K562 (cell line): Measurements from ENCODE around the gene ROPN1L. TPM values are rescaled to one million over a fixed set of nuclear protein-coding genes. Genes with fewer than 3 reads are reported as not detected.

Source experiments
- ATAC-seq: fragments of 200-7000 bp; cut with Tn5 transposase; 3 replicates; pipeline ENCODE4 v1.9.1; 2020; ENCODE audit warnings: moderate library complexity
- BruUV-seq: library from RNA; stranded (reverse); fragments of 400-500 nt; replicated peaks from 2 replicates; lab custom pipeline; 2021; lab: Mats Ljungman, UMichigan
- CTCF ChIA-PET: fragments of 300-600 bp; formaldehyde crosslinking; extraction: SDS; loops from one replicate; lab custom pipeline; 2021; ENCODE audit warnings: low intra/inter-chr PET ratio; lab: Yijun Ruan, JAX
- POLR2A ChIA-PET: fragments of 300-600, 350-650 bp; sonication (Branson Sonifier 250); formaldehyde crosslinking; extraction: SDS; loops from one replicate; lab custom pipeline; 2021; ENCODE audit warnings: antibody characterized with exemption, inconsistent platforms; lab: Yijun Ruan, JAX
- DNase-seq, 4 experiments: peaks; one replicate each; pipeline versions ENCODE4 v3.0.0 to v3.0.0-alpha.2; 2011 to 2018; ENCODE audit warnings: low spot score in 3 of 4, mixed read lengths in 3 of 4; ENCODE audit errors: extremely low read depth in 1 of 4
- FAIRE-seq: peaks from 2 replicates; lab custom pipeline; 2011; peaks lifted over from hg19 to GRCh38; lab: Jason Lieb, UNC
- H2AFZ ChIP-seq: 2 replicates; pipeline ENCODE4 v1.6.0; 2011; ENCODE audit warnings: low read depth, low read length, control low read depth, inconsistent platforms
- H3K27ac ChIP-seq: fragments of 200-600 bp; 3 replicates; pipeline ENCODE4 v1.8.0; 2011; ENCODE audit warnings: low read depth, mild to moderate bottlenecking, control low read depth, inconsistent platforms, low read length, moderate library complexity, mixed read lengths; ENCODE audit errors: extremely low read depth
- H3K27me3 ChIP-seq, 2 experiments: fragments of 300-600 bp in 1 of 2; 2 replicates in 1 of 2; 3 replicates in 1 of 2; pipeline versions ENCODE4 v1.6.0 to v1.8.0; 2011; ENCODE audit warnings: inconsistent platforms in 2 of 2, low read length in 2 of 2, mild to moderate bottlenecking in 1 of 2, mixed read lengths in 1 of 2, moderate library complexity in 1 of 2; ENCODE audit not compliant: control insufficient read depth in 2 of 2, insufficient read depth in 2 of 2
- H3K36me3 ChIP-seq: fragments of 300-600 bp; 3 replicates; pipeline ENCODE4 v1.8.0; 2011; ENCODE audit warnings: mild to moderate bottlenecking, low read length, inconsistent platforms; ENCODE audit not compliant: control insufficient read depth, insufficient read depth
- H3K4me1 ChIP-seq, 2 experiments: fragments of 200-600 bp in 1 of 2; replicated peaks in 1 of 2; 2 replicates in 1 of 2; 3 replicates in 1 of 2; pipeline versions ENCODE4 v1.5.1 to v1.8.0; 2011; ENCODE audit warnings: inconsistent platforms in 2 of 2, low read length in 2 of 2, mild to moderate bottlenecking in 1 of 2, mixed read lengths in 1 of 2, moderate library complexity in 1 of 2; ENCODE audit not compliant: control insufficient read depth in 2 of 2, insufficient read depth in 2 of 2
- H3K4me2 ChIP-seq: 2 replicates; pipeline ENCODE4 v1.6.1; 2011; ENCODE audit warnings: low read length, control low read depth, inconsistent platforms, mixed read lengths; ENCODE audit not compliant: insufficient read depth
- H3K4me3 ChIP-seq: fragments of 200-600 bp; sonication (generic), shearing (Covaris generic); 2 replicates; pipeline ENCODE4 v1.5.1; 2016; ENCODE audit warnings: control low read depth, inconsistent platforms
- H3K79me2 ChIP-seq: fragments of 200-600 bp; 3 replicates; pipeline ENCODE4 v1.8.0; 2011; ENCODE audit warnings: low read length, inconsistent platforms; ENCODE audit not compliant: control insufficient read depth, insufficient read depth
- H3K9ac ChIP-seq, 2 experiments: 2 replicates each; pipeline versions ENCODE4 v1.6.0 to v1.6.1; 2011; ENCODE audit warnings: low read depth in 2 of 2, low read length in 2 of 2, control low read depth in 1 of 2, inconsistent platforms in 1 of 2, mild to moderate bottlenecking in 1 of 2, mixed read lengths in 1 of 2; ENCODE audit not compliant: insufficient read depth in 1 of 2
- H3K9me1 ChIP-seq: one replicate; pipeline ENCODE4 v1.6.0; 2011; ENCODE audit warnings: inconsistent platforms, mild to moderate bottlenecking, low read length, moderate library complexity; ENCODE audit not compliant: control insufficient read depth, insufficient read depth
- H3K9me3 ChIP-seq: replicated peaks from 2 replicates; pipeline ENCODE4 v1.5.1; 2011; ENCODE audit warnings: low read depth, low read length, inconsistent platforms; ENCODE audit not compliant: control insufficient read depth, insufficient read depth
- H4K20me1 ChIP-seq: replicated peaks from 2 replicates; pipeline ENCODE4 v1.6.1; 2011; ENCODE audit warnings: low read length, inconsistent platforms, mixed read lengths; ENCODE audit not compliant: control insufficient read depth, insufficient read depth
- JUN ChIP-seq, 2 experiments: sonication (generic) in 1 of 2; formaldehyde crosslinking in 1 of 2; IDR thresholded peaks; 2 replicates each; pipeline versions ENCODE4 v1.6.1 to v1.8.0; 2012 to 2022; ENCODE audit warnings: borderline replicate concordance in 2 of 2, mild to moderate bottlenecking in 2 of 2, improper control_type of control experiment in 1 of 2, low read depth in 1 of 2, low read length in 1 of 2, missing genetic modification reagents in 1 of 2
- NFE2 ChIP-seq: IDR thresholded peaks from 2 replicates; pipeline ENCODE4 v1.6.1; 2014; ENCODE audit warnings: antibody characterized with exemption, low read depth
- POLR2AphosphoS5 ChIP-seq: IDR thresholded peaks from 2 replicates; pipeline ENCODE4 v1.6.1; 2011; ENCODE audit warnings: mild to moderate bottlenecking, low read depth, low read length, moderate library complexity; ENCODE audit not compliant: control insufficient read depth, insufficient read depth
- SIN3A ChIP-seq, 2 experiments: fragments of 150-350 bp in 1 of 2; IDR thresholded peaks; 2 replicates each; pipeline ENCODE4 v1.6.1; 2011 to 2016; ENCODE audit warnings: borderline replicate concordance in 2 of 2, low read depth in 2 of 2, low read length in 2 of 2, mild to moderate bottlenecking in 2 of 2, moderate library complexity in 2 of 2; ENCODE audit not compliant: control insufficient read depth in 1 of 2
- WGBS: fragments of 100-300 bp; shearing (Covaris generic); methylation state at CpG from one replicate; pipeline ENCODE4 v1.1.6; 2016; ENCODE audit warnings: low coverage, mixed read lengths; ENCODE audit not compliant: insufficient coverage; ENCODE audit errors: missing lambda C conversion rate; 5-methylcytosine and 5-hydroxymethylcytosine counted together
- in situ Hi-C: fragments of 300-500 bp; cut with MboI; formaldehyde crosslinking; loops from 4 replicates; pipeline ENCODE4 v1.15.0; 2018; ENCODE audit warnings: inconsistent platforms, mixed read lengths
- intact Hi-C: fragments of 100-400 bp; cut with micrococcal nuclease; formaldehyde crosslinking; loops from 2 replicates; pipeline ENCODE4 v1.14.2; 2022
- polyA plus RNA-seq, 8 experiments: library from polyadenylated mRNA; depleted of rRNA in 4 of 8; stranded (reverse) in 5 of 8; unstranded in 3 of 8; fragments of >200 nt; fragmentation: Nextera tagmentation in 2 of 8; fragmentation: Illumina TruSeq in 1 of 8; extraction: Ambion mirVana in 2 of 8; extraction: Trizol in 1 of 8; gene quantifications; 2 replicates each; pipeline versions ENCODE4 v1.2.1 to v1.2.3, GENCODE V29; 2011 to 2014; ENCODE audit warnings: inconsistent platforms in 1 of 8, missing spikeins in 1 of 8
- total RNA-seq, 7 experiments: library from RNA; depleted of rRNA in 6 of 7; stranded (reverse); fragments of >200 nt in 6 of 7; fragmentation: Illumina TruSeq in 2 of 7; extraction: Trizol in 2 of 7; gene quantifications; 2 replicates each; pipeline versions ENCODE4 v1.2.1 to v1.2.3, GENCODE V29; 2011 to 2021; ENCODE audit warnings: low replicate concordance in 1 of 7

ROPN1L gene
- total and polyA plus RNA-seq, 9 of the 15 experiments (the other 6 are each of a cell fraction or from before 2014, with no cell fraction given) = 0.04 to 0.85 (median 0.24) TPM; not detected in 3

- no TSS peak for BruUV-seq
- Histone ChIP-seq H3K36me3 (peaks cover 96% of the 10 kb centered on the region), H3K27ac (no peak overlapping the region), H3K27me3 (no peaks in the 10 kb centered on the region), H3K4me1 (no peaks in the 10 kb centered on the region; a peak in 1 of 5 replicates), H3K9me3 (no peaks in the 10 kb centered on the region), H4K20me1 (no peaks in the 10 kb centered on the region), H3K4me3 (no peak overlapping the region), H2AFZ (no peak overlapping the region), H3K9me1 (no peaks in the 10 kb centered on the region), H3K4me2 (no peak overlapping the region), H3K79me2 (no peaks in the 10 kb centered on the region), H3K9ac (no peak overlapping the region)
- no peak for DNase-seq
- in situ Hi-C loops = no loop called here
- CTCF ChIA-PET = no interaction called here
- TF ChIP-seq SIN3A (IDR thresholded peaks at IDR 0.05; ENCODE audit: borderline replicate concordance in 2 of 2, control insufficient read depth in 1 of 2, low read depth in 2 of 2, low read length in 2 of 2) (no peak), NFE2 (peak; percentile 35; the same call in 1 of the 2 replicates)
- FAIRE-seq = peak; percentile 48
- ATAC-seq = no peak
- 87% methylated on average over 2 of the region's 2 CpGs for WGBS
- POLR2A ChIA-PET = no interaction called here
- intact Hi-C loops = no loop called here
These were observed 14.5 kb upstream of the ROPN1L start for GRCh38 chr5:10427201-10427600.

- DNase-seq (no peak), FAIRE-seq (no peak), ATAC-seq (no peak)
- H3K36me3 ChIP-seq = peaks cover 96% of the 10 kb centered on the region
- H3K4me2 ChIP-seq = no peak overlapping the region
- CTCF ChIA-PET = no interaction called here
- H3K27ac ChIP-seq = no peak overlapping the region
- no peaks in the 10 kb centered on the region for H3K79me2 ChIP-seq
- no TSS peak for BruUV-seq
- H2AFZ ChIP-seq = no peak overlapping the region
- WGBS = no CpG with 5 or more reads among the region's 2 CpGs
- H3K9me3 ChIP-seq = no peaks in the 10 kb centered on the region
- H3K9me1 ChIP-seq = no peaks in the 10 kb centered on the region
- no peak for TF ChIP-seq JUN (IDR thresholded peaks at IDR 0.05; ENCODE audit: borderline replicate concordance, low read depth, low read length)
- TF ChIP-seq JUN (CRISPR knock-in tag; IDR thresholded peaks at IDR 0.05; ENCODE audit: borderline replicate concordance) = no peak
- peak; percentile 39; the same call in 1 of the 2 replicates for TF ChIP-seq POLR2AphosphoS5
- no peaks in the 10 kb centered on the region for H3K27me3 ChIP-seq
- H3K4me1 ChIP-seq = no peaks in the 10 kb centered on the region; a peak in 1 of 5 replicates
- H4K20me1 ChIP-seq = no peaks in the 10 kb centered on the region
- POLR2A ChIA-PET = interaction anchor here (0.7 kb wide), 1 partner anchor 202 kb away, joined by 3 read pairs; no protein-coding TSS in a partner anchor
- no peak overlapping the region for H3K4me3 ChIP-seq
- H3K9ac ChIP-seq = no peak overlapping the region
- intact Hi-C loops = no loop called here
- in situ Hi-C loops = no loop called here
These were observed 13.7 kb upstream of the ROPN1L start for GRCh38 chr5:10427978-10428377.
